ENCODE data around the gene ORAI2. TPM values are rescaled to one million over a fixed set of nuclear protein-coding genes. Genes with fewer than 3 reads are reported as not detected.
A peak's percentile ranks its signal among the peaks of the same experiment; 100 is the strongest.

The ORAI2 gene
- total and polyA plus RNA-seq, 2 of the 13 experiments (the other 11 are each of a cell fraction or from before 2014, with no cell fraction given) = 3.0 to 6.0 TPM

DNA sequence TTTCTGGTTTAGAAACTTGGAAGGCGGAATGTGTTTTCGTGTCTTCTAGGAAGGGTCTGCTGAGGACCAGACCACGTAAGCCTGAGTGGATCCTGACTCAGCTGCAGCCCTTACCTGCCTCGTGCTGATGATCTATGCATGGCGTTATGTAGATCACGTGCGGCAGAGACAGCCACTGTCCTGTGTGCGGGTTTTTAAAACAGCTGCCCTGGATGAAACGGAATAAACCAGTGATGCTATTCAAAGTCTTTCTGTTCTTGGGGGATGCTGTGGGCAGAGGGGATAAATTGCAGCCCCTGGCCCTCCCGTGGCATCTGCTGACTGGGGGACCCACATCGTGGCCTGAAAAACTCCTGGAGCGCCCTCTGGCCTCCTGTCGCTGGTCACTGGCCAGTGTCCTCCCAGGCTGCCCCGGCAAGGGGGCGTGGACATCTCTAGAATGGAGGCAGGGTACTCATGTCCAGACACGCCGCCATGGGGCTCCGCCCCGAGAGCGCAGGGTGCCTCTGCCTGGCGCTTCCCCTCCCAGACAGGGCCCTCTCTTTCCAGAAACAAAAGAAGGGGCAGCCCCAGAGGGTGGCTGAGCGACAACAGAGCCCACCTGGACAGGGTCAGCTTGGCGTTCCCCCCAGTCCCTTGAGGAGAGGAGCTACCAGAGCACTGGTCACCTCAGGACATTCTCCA is 18.1 kb downstream of the ORAI2 start (continued):
- TF ChIP-seq FOXP1 (IDR thresholded peaks at IDR 0.05) = no peak
- TF ChIP-seq FOXP1 (CRISPR knock-in tag; IDR thresholded peaks at IDR 0.05) = no peak
- no peak for TF ChIP-seq SSRP1 (CRISPR knock-in tag; IDR thresholded peaks at IDR 0.05)
- peak; percentile 49; the same call in 1 of the 2 replicates for TF ChIP-seq YEATS4 (CRISPR knock-in tag; IDR thresholded peaks at IDR 0.05; ENCODE audit: borderline replicate concordance)
- TF ChIP-seq PRDM15 (CRISPR knock-in tag; IDR thresholded peaks at IDR 0.05) = no peak
- TF ChIP-seq ZBTB40 (IDR thresholded peaks at IDR 0.05) = no peak
- no peak for TF ChIP-seq ZBTB40 (CRISPR knock-in tag; IDR thresholded peaks at IDR 0.05)
- no peak for TF ChIP-seq TFAP4 (IDR thresholded peaks at IDR 0.05; ENCODE audit: borderline replicate concordance, low read depth)
- no peak for TF ChIP-seq ZNF280D (CRISPR knock-in tag; IDR thresholded peaks at IDR 0.05)
- TF ChIP-seq SYNCRIP (IDR thresholded peaks at IDR 0.05; ENCODE audit: insufficient read depth, low read depth, low read length) = no peak
- TF ChIP-seq HNRNPUL1 (IDR thresholded peaks at IDR 0.05; ENCODE audit: low read depth, low read length) = no peak

Measured in HepG2 (cell line).